Endodermal cell (in vitro differentiated cells): ENCODE measurements around the gene SERINC2. TPM values are rescaled to one million over a fixed set of nuclear protein-coding genes. Genes with fewer than 3 reads are reported as not detected.

Experiments
- DNase-seq: peaks from one replicate; pipeline ENCODE4 v3.0.0-alpha.2; 2017
- H3K27ac ChIP-seq: 2 replicates; pipeline ENCODE4 v1.5.1; 2013; ENCODE audit warnings: mild to moderate bottlenecking, low read depth, low read length, moderate library complexity
- H3K27me3 ChIP-seq: 2 replicates; pipeline ENCODE4 v1.6.1; 2013; ENCODE audit warnings: mild to moderate bottlenecking, low read length, moderate library complexity; ENCODE audit not compliant: insufficient read depth, control insufficient read depth, poor library complexity, severe bottlenecking
- H3K36me3 ChIP-seq: 2 replicates; pipeline ENCODE4 v1.7.0; 2013; ENCODE audit warnings: mild to moderate bottlenecking, low read length, moderate library complexity; ENCODE audit not compliant: control insufficient read depth, insufficient read depth
- H3K4me1 ChIP-seq: one replicate; pipeline ENCODE4 v1.7.0; 2013; ENCODE audit warnings: low read length; ENCODE audit not compliant: control insufficient read depth, insufficient read depth
- H3K4me3 ChIP-seq: 2 replicates; pipeline ENCODE4 v1.5.1; 2013; ENCODE audit warnings: mild to moderate bottlenecking, low read length, moderate library complexity
- H3K9ac ChIP-seq: 2 replicates; pipeline ENCODE4 v1.6.1; 2013; ENCODE audit warnings: mild to moderate bottlenecking, low read length, moderate library complexity; ENCODE audit not compliant: poor library complexity, severe bottlenecking; ENCODE audit errors: extremely low read depth
- H3K9me3 ChIP-seq: 2 replicates; pipeline ENCODE4 v1.6.1; 2013; ENCODE audit warnings: mild to moderate bottlenecking, low read length, moderate library complexity; ENCODE audit not compliant: control insufficient read depth
- H3K27ac Mint-ChIP-seq: 2 replicates; pipeline ENCODE4 v1.8.0; 2020; ENCODE audit warnings: mixed read lengths
- H3K27me3 Mint-ChIP-seq: 2 replicates; pipeline ENCODE4 v1.8.0; 2021; ENCODE audit warnings: mild to moderate bottlenecking, mixed read lengths; ENCODE audit not compliant: insufficient read depth
- H3K36me3 Mint-ChIP-seq: 2 replicates; pipeline ENCODE4 v1.8.0; 2020; ENCODE audit warnings: low read depth, mixed read lengths
- H3K4me1 Mint-ChIP-seq: 2 replicates; pipeline ENCODE4 v1.8.0; 2020; ENCODE audit warnings: mixed read lengths
- H3K4me3 Mint-ChIP-seq: 2 replicates; pipeline ENCODE4 v1.8.0; 2020; ENCODE audit warnings: mild to moderate bottlenecking, moderate library complexity, mixed read lengths
- H3K9me3 Mint-ChIP-seq: 2 replicates; pipeline ENCODE4 v1.8.0; 2020; ENCODE audit warnings: mild to moderate bottlenecking, mixed read lengths
- WGBS, 2 experiments: methylation state at CpG; one replicate each; pipeline versions ENCODE4 v1.1.5 to v1.1.7; 2013; ENCODE audit warnings: missing lambda C conversion rate in 2 of 2, mixed read lengths in 1 of 2; ENCODE audit not compliant: insufficient coverage in 1 of 2, insufficient read length in 1 of 2; 5-methylcytosine and 5-hydroxymethylcytosine counted together
- total RNA-seq, 2 donors: library from RNA; stranded (reverse); fragmentation: NEBNext Ultra II Directional in 1 of 2; extraction: Animal tissue kit (Norgen Biotek cat#: 25700) in 1 of 2; gene quantifications; 2 replicates in 1 of 2; 3 replicates in 1 of 2; pipeline ENCODE4 v1.2.1, GENCODE V29; 2021
- TF ChIP-seq, protein P1 (sequence below): fragments of 200-600 bp; sonication (generic); conservative IDR thresholded peaks from 2 replicates; pipeline ENCODE4 v1.5.0; 2021; ENCODE audit warnings: antibody characterized with exemption, mild to moderate bottlenecking

Gene SERINC2
- total RNA-seq, 2 donors from 2014 or later = 25.9 to 35.1 TPM

DNA sequence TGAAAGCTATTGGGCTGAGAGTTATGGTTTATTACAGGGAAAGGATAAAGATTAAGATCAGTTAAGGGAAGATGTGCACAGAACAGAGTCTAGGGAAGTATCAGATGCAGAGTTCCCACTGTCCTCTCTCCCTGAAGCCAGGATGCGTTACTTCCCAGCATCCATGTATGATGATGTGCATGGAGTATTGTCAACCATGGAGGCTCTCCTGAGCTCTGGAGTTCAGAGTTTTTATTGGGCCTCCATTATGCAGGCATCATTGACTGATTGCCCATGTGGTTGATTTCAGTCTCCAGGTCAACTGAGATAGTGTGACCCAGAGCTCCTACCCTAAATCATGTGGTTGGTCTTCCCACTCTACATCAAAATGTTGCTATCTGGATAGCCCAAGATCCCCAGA lies 30.7 kb downstream of the SERINC2 start:
- Mint-ChIP-seq H3K4me3 (no peak overlapping the region), H3K4me1 (no peaks in the 10 kb centered on the region), H3K27me3 (peaks cover 10% of the 10 kb centered on the region), H3K9me3 (peaks cover 7% of the 10 kb centered on the region), H3K27ac (no peak overlapping the region), H3K36me3 (no peaks in the 10 kb centered on the region)
- H3K27me3 ChIP-seq = no peaks in the 10 kb centered on the region
- WGBS, 2 experiments = 93 to 100% methylated on average over 1 of the region's 1 CpG
- H3K9ac ChIP-seq = no peak overlapping the region
- H3K36me3 ChIP-seq = no peaks in the 10 kb centered on the region
- H3K27ac ChIP-seq = no peak overlapping the region
- no peak for DNase-seq
- TF ChIP-seq, protein P1, sequence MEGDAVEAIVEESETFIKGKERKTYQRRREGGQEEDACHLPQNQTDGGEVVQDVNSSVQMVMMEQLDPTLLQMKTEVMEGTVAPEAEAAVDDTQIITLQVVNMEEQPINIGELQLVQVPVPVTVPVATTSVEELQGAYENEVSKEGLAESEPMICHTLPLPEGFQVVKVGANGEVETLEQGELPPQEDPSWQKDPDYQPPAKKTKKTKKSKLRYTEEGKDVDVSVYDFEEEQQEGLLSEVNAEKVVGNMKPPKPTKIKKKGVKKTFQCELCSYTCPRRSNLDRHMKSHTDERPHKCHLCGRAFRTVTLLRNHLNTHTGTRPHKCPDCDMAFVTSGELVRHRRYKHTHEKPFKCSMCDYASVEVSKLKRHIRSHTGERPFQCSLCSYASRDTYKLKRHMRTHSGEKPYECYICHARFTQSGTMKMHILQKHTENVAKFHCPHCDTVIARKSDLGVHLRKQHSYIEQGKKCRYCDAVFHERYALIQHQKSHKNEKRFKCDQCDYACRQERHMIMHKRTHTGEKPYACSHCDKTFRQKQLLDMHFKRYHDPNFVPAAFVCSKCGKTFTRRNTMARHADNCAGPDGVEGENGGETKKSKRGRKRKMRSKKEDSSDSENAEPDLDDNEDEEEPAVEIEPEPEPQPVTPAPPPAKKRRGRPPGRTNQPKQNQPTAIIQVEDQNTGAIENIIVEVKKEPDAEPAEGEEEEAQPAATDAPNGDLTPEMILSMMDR = no peak
- H3K9me3 ChIP-seq = peaks cover 12% of the 10 kb centered on the region
- H3K4me1 ChIP-seq = no peaks in the 10 kb centered on the region
- H3K4me3 ChIP-seq = no peak overlapping the region

DNA sequence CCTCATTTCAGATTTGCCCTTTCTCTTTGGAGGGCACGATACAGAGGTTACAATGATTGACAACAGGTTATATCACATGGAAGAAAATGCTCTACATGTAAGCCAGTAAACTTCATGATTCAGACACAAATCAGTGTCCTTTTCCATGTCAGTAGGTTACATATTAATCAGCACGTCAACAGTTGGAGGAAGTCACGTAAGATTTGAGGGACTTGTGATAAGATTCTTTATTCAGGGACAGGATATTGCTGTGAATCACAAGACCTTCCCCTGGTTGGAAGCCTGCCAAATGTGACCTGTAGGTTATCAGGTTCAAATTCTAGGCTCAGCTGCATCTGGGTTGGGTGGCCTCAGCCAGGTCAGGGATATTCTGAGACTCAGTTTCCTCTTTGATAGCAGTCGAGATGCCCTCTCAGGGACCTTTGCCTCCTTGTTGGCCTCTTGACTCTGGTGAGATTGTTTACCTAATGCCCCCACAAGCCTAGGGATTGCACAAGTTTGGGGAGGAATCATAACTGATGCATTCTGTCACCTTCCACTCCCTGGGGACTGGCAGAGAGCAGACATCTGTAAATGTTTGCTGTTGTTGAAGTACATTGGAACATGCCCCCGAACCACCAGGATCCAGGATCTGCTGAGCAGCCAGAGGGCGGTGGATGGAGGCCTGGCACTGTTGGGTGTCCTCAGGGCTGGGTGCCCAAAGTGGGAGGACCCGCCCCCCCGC lies 31.9 kb downstream of the SERINC2 start:
- TF ChIP-seq, protein P1 = no peak
- H3K4me3 Mint-ChIP-seq = no peak overlapping the region
- 79 to 93% methylated on average over 5 to 8 of the region's 8 CpGs for WGBS, 2 experiments

DNA sequence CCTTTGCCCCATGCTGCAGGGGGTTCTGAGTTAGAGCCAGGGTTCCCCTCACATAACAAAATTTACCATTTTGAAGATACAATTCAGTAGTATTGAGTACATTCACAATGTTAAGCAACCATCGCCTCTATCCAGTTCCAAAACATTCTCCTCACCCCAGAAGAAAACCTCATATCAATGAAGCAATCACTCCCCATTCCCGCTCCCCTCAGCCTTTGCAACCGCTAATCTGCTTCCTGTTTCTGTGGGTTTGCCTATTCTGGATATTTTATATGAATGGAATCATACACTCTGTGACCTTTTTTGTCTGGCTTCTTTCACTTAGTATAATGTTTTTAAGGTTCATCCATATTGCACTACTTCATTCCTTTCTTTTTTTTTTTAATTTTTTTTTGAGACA lies 32.9 kb downstream of the SERINC2 start:
- H3K27me3 ChIP-seq = peaks cover 14% of the 10 kb centered on the region
- peaks cover 13% of the 10 kb centered on the region for H3K9me3 Mint-ChIP-seq
- H3K4me1 Mint-ChIP-seq = no peaks in the 10 kb centered on the region
- no peak for DNase-seq
- H3K27me3 Mint-ChIP-seq = peaks cover 27% of the 10 kb centered on the region
- TF ChIP-seq, protein P1 = no peak
- peaks cover 17% of the 10 kb centered on the region for H3K9me3 ChIP-seq
- 95% methylated on average over 3 of the region's 3 CpGs; no CpG with 5 or more reads in 1 of the 2 experiments for WGBS, 2 experiments
- H3K36me3 ChIP-seq = no peaks in the 10 kb centered on the region
- no peak overlapping the region for H3K27ac Mint-ChIP-seq
- H3K36me3 Mint-ChIP-seq = no peaks in the 10 kb centered on the region
- H3K4me3 Mint-ChIP-seq = no peak overlapping the region
- no peaks in the 10 kb centered on the region for H3K4me1 ChIP-seq
- H3K4me3 ChIP-seq = no peak overlapping the region
- H3K27ac ChIP-seq = no peak overlapping the region
- H3K9ac ChIP-seq = no peak overlapping the region

More for the DNA sequence above, 31.9 kb downstream of the SERINC2 start:
- no peaks in the 10 kb centered on the region for H3K36me3 Mint-ChIP-seq
- H3K27ac Mint-ChIP-seq = no peak overlapping the region
- H3K9me3 Mint-ChIP-seq = peaks cover 7% of the 10 kb centered on the region
- DNase-seq = no peak
- no peaks in the 10 kb centered on the region for H3K4me1 Mint-ChIP-seq
- H3K4me1 ChIP-seq = no peaks in the 10 kb centered on the region
- H3K27me3 ChIP-seq = peaks cover 8% of the 10 kb centered on the region
- H3K9ac ChIP-seq = no peak overlapping the region
- no peak overlapping the region for H3K4me3 ChIP-seq
- no peaks in the 10 kb centered on the region for H3K36me3 ChIP-seq
- H3K9me3 ChIP-seq = peaks cover 12% of the 10 kb centered on the region
- H3K27ac ChIP-seq = no peak overlapping the region
- H3K27me3 Mint-ChIP-seq = peaks cover 19% of the 10 kb centered on the region
